Kidney epithelial cell (primary cell): ENCODE data around the gene HOXB7. TPM values are rescaled to one million over a fixed set of nuclear protein-coding genes. Genes with fewer than 3 reads are reported as not detected.

Source experiments
- DNase-seq: peaks from one replicate; pipeline ENCODE4 v3.0.0-alpha.2; 2010; ENCODE audit warnings: low read depth
- H3K27me3 ChIP-seq: 2 replicates; pipeline ENCODE4 v1.6.0; 2011; ENCODE audit warnings: low read length; ENCODE audit not compliant: control insufficient read depth, insufficient read depth
- H3K36me3 ChIP-seq: 2 replicates; pipeline ENCODE4 v1.5.1; 2011; ENCODE audit warnings: low read length; ENCODE audit not compliant: control insufficient read depth, insufficient read depth
- H3K4me3 ChIP-seq: 2 replicates; pipeline ENCODE4 v1.5.1; 2011; ENCODE audit warnings: low read depth, mild to moderate bottlenecking, control low read depth, low read length
- total RNA-seq: library from RNA; depleted of rRNA; stranded (reverse); fragments of >200 nt; gene quantifications from 2 replicates; pipeline ENCODE4 v1.2.3, GENCODE V29; 2015
- TF ChIP-seq, protein P1 (sequence below): IDR thresholded peaks from 2 replicates; pipeline ENCODE4 v1.5.1; 2011; ENCODE audit warnings: mild to moderate bottlenecking, moderate library complexity, low read length, control low read depth, inconsistent platforms; ENCODE audit not compliant: insufficient read depth, poor library complexity, severe bottlenecking

Gene HOXB7
- total RNA-seq, 1 donor from 2014 or later: 27.2 TPM

DNA sequence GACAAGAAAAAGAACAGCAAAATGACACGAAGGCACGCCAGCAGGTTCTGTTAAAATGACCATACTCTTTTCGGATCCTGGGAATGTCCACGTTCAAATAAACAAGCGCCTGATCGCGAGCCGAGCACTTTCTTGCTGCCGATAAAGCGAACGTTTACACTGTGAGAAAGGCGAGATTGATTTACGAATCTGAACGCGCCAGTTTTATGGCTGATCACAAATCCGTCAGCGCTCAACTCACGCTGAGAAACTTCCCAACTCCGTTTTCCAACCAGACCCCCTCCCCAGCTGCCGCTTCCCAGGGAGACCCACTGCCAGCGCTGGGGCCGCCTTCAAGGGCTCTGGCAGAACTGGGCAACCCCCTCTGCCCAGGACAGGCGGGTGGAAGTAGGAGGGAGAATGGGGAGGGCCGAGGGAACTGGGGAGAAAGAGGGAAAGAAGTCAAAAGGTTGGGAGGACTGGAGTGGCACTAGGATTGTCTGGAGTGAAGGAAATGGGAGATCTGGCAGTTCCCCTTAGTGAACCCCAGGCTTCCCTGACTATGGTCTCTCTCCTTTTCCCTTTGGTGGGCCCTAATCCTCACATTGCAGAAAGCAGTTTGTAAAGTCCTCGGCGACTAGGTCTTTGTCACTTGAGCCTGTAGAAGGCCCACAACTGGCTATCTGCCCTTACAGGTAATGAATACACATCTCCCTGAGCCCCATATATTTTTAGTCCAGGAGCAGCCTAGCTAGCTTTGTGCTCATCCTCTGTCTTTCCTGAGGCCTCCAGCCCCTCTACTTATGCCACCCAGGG lies 39.6 kb downstream of the HOXB7 start:
- Histone ChIP-seq H3K36me3 (no peaks in the 10 kb centered on the region), H3K4me3 (peak overlapping the region; percentile 26), H3K27me3 (no peaks in the 10 kb centered on the region)
- TF ChIP-seq, protein P1, sequence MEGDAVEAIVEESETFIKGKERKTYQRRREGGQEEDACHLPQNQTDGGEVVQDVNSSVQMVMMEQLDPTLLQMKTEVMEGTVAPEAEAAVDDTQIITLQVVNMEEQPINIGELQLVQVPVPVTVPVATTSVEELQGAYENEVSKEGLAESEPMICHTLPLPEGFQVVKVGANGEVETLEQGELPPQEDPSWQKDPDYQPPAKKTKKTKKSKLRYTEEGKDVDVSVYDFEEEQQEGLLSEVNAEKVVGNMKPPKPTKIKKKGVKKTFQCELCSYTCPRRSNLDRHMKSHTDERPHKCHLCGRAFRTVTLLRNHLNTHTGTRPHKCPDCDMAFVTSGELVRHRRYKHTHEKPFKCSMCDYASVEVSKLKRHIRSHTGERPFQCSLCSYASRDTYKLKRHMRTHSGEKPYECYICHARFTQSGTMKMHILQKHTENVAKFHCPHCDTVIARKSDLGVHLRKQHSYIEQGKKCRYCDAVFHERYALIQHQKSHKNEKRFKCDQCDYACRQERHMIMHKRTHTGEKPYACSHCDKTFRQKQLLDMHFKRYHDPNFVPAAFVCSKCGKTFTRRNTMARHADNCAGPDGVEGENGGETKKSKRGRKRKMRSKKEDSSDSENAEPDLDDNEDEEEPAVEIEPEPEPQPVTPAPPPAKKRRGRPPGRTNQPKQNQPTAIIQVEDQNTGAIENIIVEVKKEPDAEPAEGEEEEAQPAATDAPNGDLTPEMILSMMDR: no peak
- DNase-seq: no peak

DNA sequence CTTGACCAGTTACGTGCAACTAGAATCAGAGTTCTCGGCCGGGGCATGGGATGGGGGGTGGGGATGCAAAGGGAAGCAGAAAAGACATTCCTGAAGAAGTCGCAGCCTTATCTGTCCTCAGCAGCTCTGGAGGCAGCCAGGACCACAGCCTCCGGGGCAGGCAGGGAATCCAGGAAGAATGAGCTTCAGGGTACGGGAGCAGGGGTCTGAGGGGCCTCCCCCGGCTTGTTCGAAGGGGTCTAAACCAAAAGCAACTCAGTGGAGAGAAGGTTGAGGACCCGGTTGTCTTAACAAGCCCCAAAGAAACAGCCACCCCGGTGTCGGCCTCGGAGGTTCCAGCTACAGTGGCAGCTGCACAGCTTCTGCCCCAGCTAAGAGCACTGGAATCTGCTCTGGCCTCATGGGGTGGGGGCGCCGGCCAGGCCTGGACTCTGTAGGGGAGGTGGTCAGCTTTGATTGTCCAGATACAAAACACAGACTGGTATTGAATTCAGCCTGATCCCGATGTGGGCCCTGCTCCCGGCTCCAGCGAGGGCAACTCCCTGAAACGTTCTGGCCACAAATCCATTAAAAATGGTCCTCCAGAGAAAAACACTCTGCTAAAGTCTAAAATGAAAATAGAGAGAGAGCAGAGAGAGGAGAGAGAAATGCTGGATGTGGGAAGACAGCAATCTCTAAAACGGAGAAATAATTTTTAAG lies 40.3 kb downstream of the HOXB7 start:
- DNase-seq: no peak
- Histone ChIP-seq H3K36me3 (peaks cover 1% of the 10 kb centered on the region), H3K4me3 (peak overlapping the region; percentile 26), H3K27me3 (no peaks in the 10 kb centered on the region)
- TF ChIP-seq, protein P1: no peak

DNA sequence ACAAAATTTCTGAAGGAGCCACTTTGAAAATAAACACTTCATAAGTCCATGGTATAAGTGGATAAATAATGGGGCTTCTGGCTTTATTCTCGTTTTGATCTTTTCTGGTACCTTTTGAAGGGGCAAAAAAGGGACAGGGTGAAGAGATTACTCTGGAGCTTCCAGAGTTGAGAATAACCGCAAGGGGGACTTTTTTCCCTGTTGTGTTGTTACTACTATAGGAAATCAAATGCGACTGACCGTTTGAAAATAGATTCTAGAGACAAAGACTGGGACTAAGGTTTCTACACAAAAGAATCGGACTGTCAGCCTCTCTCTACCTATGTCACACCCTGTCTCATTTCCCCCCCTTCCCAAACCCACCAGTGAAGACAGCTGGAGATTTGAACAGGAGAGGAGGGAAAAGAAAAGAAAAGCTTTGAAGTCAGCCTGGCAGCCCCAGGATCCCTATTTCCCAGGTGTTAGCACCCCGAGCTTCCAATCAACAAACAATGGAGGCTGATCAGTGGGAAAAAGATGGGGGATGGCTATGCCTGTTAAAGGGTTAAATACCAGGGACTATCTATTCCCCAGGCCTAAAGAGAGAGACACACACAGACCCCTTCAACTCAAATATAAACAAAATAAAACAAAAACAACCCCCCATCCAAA lies 41.0 kb downstream of the HOXB7 start:
- TF ChIP-seq, protein P1: peak; percentile 9
- no peak for DNase-seq
- Histone ChIP-seq H3K27me3 (no peaks in the 10 kb centered on the region), H3K36me3 (peaks cover 1% of the 10 kb centered on the region), H3K4me3 (peak overlapping the region; percentile 26)

DNA sequence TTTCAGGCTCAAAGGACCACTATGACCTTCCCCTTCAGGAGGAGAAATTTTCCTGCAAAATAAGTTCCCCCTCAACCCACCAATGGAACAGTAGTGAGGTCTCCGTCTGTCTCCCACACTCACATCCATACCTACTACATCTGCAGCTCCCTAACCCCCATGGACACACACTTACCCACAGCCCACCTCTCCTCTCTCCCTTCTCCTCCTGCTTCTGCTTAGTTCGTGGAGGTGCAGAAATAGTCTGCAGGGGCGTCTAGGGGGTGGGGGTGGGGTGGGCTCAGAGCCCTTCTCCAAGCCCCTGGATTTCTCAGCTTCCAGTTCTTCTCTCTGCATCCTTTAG lies 41.6 kb downstream of the HOXB7 start:
- H3K27me3 ChIP-seq: no peaks in the 10 kb centered on the region

DNA sequence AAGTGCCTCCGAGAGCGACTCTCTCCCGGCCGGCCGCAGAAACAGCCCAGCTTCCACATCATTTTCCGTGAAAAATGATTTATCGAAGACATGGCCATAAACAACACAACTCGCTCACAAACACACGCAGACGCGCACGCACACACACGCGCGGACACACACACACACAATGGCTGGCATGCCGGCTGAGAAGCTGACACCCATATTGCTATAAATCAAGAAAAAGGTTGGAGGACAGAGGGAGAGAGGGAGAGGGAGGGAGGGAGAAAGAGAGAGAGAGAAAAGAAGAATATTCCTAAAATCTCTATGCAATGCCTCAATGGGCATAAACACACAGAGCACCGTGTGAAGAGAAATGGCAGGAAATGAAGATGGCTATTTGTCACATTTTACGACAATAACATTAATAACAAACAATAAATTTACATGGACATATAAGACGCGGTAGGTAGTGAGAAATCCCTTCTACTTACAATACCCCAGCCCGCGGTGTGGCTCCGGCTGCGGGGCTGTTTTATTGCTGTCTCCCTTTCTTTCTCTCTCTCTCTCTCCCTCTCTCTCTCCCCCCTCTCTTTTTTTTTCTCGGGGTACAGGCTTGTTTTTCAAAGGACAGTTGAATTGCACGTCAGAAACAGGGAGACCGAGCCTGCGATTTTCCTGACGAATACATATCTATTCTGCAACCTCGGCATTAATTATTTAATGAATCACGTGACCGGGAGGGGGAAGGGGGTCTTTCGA lies 42.1 kb downstream of the HOXB7 start:
- TF ChIP-seq, protein P1: no peak
- H3K4me3 ChIP-seq: peak overlapping the region; percentile 26
- no peak for DNase-seq
- H3K36me3 ChIP-seq: peaks cover 1% of the 10 kb centered on the region
- no peaks in the 10 kb centered on the region for H3K27me3 ChIP-seq

More for the DNA sequence above, 41.6 kb downstream of the HOXB7 start:
- TF ChIP-seq, protein P1: no peak
- H3K36me3 ChIP-seq: peaks cover 1% of the 10 kb centered on the region
- peak overlapping the region; percentile 26 for H3K4me3 ChIP-seq
- DNase-seq: no peak
